IMR-90 (cell line): ENCODE results near the gene CCDC87.

Source experiments
- BHLHE40 ChIP-seq: fragments of 150-350 bp; IDR thresholded peaks from 2 replicates; pipeline ENCODE4 v1.6.1; 2016; ENCODE audit warnings: mild to moderate bottlenecking, low read depth, low read length
- CEBPB ChIP-seq: IDR thresholded peaks from 2 replicates; pipeline ENCODE4 v1.6.1; 2012; ENCODE audit warnings: low read depth, low read length, improper control_type of control experiment
- MAFK ChIP-seq: IDR thresholded peaks from 2 replicates; pipeline ENCODE4 v1.6.1; 2012; ENCODE audit warnings: low read depth, low read length, improper control_type of control experiment
- MAZ ChIP-seq: IDR thresholded peaks from 2 replicates; pipeline ENCODE4 v1.6.1; 2012; ENCODE audit warnings: low read depth, mild to moderate bottlenecking, low read length, improper control_type of control experiment, moderate library complexity, borderline replicate concordance
- MXI1 ChIP-seq: IDR thresholded peaks from 2 replicates; pipeline ENCODE4 v1.6.1; 2012; ENCODE audit warnings: low read depth, mild to moderate bottlenecking, low read length, moderate library complexity, borderline replicate concordance
- NFE2L2 ChIP-seq: fragments of 150-350 bp; IDR thresholded peaks from 2 replicates; pipeline ENCODE4 v1.6.1; 2016; ENCODE audit warnings: low read depth, mild to moderate bottlenecking, low read length
- POLR2A ChIP-seq: IDR thresholded peaks from 2 replicates; pipeline ENCODE4 v1.6.1; 2012; ENCODE audit warnings: mild to moderate bottlenecking, low read depth, low read length
- RAD21 ChIP-seq: IDR thresholded peaks from 2 replicates; pipeline ENCODE4 v1.6.1; 2012; ENCODE audit warnings: low read length, improper control_type of control experiment
- RCOR1 ChIP-seq: IDR thresholded peaks from 2 replicates; pipeline ENCODE4 v1.6.1; 2012; ENCODE audit warnings: mild to moderate bottlenecking, low read length, improper control_type of control experiment; ENCODE audit not compliant: insufficient replicate concordance
- RFX5 ChIP-seq: IDR thresholded peaks from 2 replicates; pipeline ENCODE4 v1.8.0; 2012; ENCODE audit warnings: low read depth, mild to moderate bottlenecking, low read length, moderate library complexity
- SMC3 ChIP-seq: fragments of 150-350 bp; IDR thresholded peaks from 2 replicates; pipeline ENCODE4 v1.6.1; 2016; ENCODE audit warnings: low read depth, mild to moderate bottlenecking, antibody characterized with exemption, low read length, moderate library complexity
- USF2 ChIP-seq: fragments of 150-350 bp; IDR thresholded peaks from 2 replicates; pipeline ENCODE4 v1.6.1; 2017; ENCODE audit warnings: mild to moderate bottlenecking, antibody characterized with exemption, low read length, low read depth
- TF ChIP-seq, protein P1 (sequence below): conservative IDR thresholded peaks from 2 replicates; pipeline ENCODE4 v1.5.1; 2012; ENCODE audit warnings: mild to moderate bottlenecking, low read depth, low read length, improper control_type of control experiment

DNA sequence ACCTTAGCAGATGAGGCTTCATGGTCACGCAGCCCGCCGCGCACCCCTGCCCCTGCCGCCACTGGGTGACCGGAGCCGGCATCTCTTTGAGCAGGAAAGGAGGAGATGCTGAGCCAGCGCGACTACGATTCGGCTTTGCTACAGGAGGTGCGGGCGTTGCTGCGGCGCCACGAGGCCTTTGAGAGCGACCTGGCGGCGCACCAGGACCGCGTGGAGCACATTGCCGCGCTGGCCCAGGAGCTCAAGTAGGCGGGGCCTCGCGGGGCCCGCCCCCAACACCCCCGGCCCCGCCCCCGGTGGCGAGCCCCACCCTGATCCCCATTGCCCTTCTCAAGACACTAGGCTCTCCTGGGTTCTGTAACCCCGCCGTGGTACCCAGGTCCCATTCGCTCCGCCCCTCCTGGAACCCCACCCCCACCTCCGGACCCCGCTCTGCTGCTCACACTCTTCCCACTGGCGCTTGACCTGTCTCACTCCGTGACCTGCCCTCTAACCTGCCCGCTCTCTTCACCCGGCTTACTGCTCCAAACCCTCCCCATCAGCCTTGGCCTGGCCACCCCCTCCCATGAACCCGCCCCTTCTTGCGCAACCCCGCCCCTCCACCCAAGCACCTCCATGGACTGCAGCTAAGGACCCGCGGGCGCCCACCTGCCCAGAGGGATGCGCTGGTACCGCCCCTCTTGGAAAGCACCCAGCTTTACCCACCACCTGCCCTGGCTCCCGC lies 33.6 kb downstream of the CCDC87 start:
- TF ChIP-seq MXI1: no peak
- TF ChIP-seq POLR2A: no peak
- TF ChIP-seq, protein P1, sequence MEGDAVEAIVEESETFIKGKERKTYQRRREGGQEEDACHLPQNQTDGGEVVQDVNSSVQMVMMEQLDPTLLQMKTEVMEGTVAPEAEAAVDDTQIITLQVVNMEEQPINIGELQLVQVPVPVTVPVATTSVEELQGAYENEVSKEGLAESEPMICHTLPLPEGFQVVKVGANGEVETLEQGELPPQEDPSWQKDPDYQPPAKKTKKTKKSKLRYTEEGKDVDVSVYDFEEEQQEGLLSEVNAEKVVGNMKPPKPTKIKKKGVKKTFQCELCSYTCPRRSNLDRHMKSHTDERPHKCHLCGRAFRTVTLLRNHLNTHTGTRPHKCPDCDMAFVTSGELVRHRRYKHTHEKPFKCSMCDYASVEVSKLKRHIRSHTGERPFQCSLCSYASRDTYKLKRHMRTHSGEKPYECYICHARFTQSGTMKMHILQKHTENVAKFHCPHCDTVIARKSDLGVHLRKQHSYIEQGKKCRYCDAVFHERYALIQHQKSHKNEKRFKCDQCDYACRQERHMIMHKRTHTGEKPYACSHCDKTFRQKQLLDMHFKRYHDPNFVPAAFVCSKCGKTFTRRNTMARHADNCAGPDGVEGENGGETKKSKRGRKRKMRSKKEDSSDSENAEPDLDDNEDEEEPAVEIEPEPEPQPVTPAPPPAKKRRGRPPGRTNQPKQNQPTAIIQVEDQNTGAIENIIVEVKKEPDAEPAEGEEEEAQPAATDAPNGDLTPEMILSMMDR: no peak
- TF ChIP-seq USF2: no peak
- TF ChIP-seq MAFK: no peak
- no peak for TF ChIP-seq RFX5
- no peak for TF ChIP-seq RAD21
- peak; percentile 48 for TF ChIP-seq CEBPB
- no peak for TF ChIP-seq BHLHE40
- TF ChIP-seq NFE2L2: no peak
- no peak for TF ChIP-seq RCOR1
- TF ChIP-seq MAZ: no peak
- TF ChIP-seq SMC3: no peak
